22Rv1 (cell line): ENCODE data around the gene PACC1.
A peak's percentile ranks its signal among the peaks of the same experiment; 100 is the strongest.

Source experiments
- H3K27ac ChIP-seq: fragments of 450-650 bp; 2 replicates; pipeline ENCODE4 v1.5.1; 2017
- CTCF ChIP-seq: fragments of 450-650 bp; IDR thresholded peaks from 2 replicates; pipeline ENCODE4 v1.5.1; 2017; ENCODE audit warnings: mild to moderate bottlenecking
- ZFX ChIP-seq: fragments of 450-650 bp; IDR thresholded peaks from 2 replicates; pipeline ENCODE4 v1.6.1; 2017; ENCODE audit warnings: antibody characterized with exemption, borderline replicate concordance

The PACC1 gene

GRCh38 chr1:212414328-212415106, at the start of gene PACC1:
Gene PACC1 (minus strand): TSS chr1:212414886. CDS start chr1:212414757, 129 bp downstream.
- H3K27ac ChIP-seq: peak within 1 kb of the TSS; percentile 51

GRCh38 chr1:212463565-212464285, 49.0 kb upstream of the PACC1 start:
- H3K27ac ChIP-seq: no peak overlapping the region
- no peak for TF ChIP-seq CTCF
- TF ChIP-seq ZFX: no peak

More at GRCh38 chr1:212414328-212415106, at the start of gene PACC1:
- TF ChIP-seq ZFX: no peak

- no peak for TF ChIP-seq ZFX
- no peak for TF ChIP-seq CTCF
- no peak overlapping the region for H3K27ac ChIP-seq
Observed at GRCh38 chr1:212461916-212462660, 47.4 kb upstream of the PACC1 start.

- TF ChIP-seq ZFX (no peak), CTCF (no peak)
- no peak overlapping the region for H3K27ac ChIP-seq
Observed at GRCh38 chr1:212460376-212460775, 45.7 kb upstream of the PACC1 start.

GRCh38 chr1:212459656-212460055, 45.0 kb upstream of the PACC1 start:
- no peak overlapping the region for H3K27ac ChIP-seq
- no peak for TF ChIP-seq CTCF
- TF ChIP-seq ZFX: no peak

GRCh38 chr1:212458817-212459216, 44.1 kb upstream of the PACC1 start:
- H3K27ac ChIP-seq: no peak overlapping the region
- TF ChIP-seq CTCF (no peak), ZFX (no peak)

- no peak overlapping the region for H3K27ac ChIP-seq
- no peak for TF ChIP-seq ZFX
- peak; percentile 87 for TF ChIP-seq CTCF
Observed at GRCh38 chr1:212457740-212458338, 43.2 kb upstream of the PACC1 start.
